ENCODE measurements around the gene MARK4.

MARK4 gene

GRCh38 chr19:45303269-45304060, 52.4 kb downstream of the MARK4 start:
- no peak for DNase-seq (ENCODE audit: low read depth)
- TF ChIP-seq, protein P1, sequence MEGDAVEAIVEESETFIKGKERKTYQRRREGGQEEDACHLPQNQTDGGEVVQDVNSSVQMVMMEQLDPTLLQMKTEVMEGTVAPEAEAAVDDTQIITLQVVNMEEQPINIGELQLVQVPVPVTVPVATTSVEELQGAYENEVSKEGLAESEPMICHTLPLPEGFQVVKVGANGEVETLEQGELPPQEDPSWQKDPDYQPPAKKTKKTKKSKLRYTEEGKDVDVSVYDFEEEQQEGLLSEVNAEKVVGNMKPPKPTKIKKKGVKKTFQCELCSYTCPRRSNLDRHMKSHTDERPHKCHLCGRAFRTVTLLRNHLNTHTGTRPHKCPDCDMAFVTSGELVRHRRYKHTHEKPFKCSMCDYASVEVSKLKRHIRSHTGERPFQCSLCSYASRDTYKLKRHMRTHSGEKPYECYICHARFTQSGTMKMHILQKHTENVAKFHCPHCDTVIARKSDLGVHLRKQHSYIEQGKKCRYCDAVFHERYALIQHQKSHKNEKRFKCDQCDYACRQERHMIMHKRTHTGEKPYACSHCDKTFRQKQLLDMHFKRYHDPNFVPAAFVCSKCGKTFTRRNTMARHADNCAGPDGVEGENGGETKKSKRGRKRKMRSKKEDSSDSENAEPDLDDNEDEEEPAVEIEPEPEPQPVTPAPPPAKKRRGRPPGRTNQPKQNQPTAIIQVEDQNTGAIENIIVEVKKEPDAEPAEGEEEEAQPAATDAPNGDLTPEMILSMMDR (IDR thresholded peaks at IDR 0.05; ENCODE audit: low read length, missing control alignments), result no peak
- no peak overlapping the region for H3K4me3 ChIP-seq (replicated peaks; ENCODE audit: low read depth, low read length)

DNA sequence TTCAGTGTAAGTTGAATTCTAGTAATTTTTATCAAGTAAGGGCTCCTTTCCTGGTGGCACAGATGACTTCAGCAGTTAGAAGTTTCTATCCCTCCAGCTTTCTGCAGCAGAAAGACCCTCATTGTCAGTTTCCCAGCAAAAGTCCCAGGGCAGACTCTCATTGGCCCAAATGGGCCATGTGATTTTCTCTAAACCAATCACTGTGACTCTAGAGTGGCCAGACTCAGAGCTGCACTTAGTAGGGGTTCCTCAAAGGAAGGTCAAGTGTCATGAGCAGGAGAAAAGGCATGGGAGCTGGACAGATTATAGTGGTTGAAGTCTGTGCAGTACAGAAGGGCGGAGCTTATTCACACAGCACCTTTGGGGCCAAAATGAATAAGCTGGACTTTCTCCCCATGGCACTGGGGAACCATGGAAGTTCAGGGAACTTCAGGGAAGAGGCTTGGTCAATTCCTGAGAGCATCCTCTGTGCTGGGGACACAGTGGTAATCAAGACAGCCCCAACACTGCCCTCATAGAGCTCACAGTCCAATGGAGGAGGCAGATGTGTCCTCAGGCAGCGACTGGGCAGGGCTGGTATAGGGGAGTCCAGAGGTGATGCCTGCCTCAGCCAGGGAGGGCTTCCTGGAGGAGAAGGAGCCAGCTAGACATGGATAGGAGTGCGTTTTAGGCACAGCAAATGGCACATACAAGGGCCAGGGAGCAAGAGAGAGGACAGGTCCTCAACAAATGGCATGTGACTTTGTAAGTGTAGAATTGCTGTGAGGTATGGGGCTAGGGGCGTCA, 53.3 kb downstream of the MARK4 start:
- DNase-seq (ENCODE audit: low read depth), result no peak
- H3K4me3 ChIP-seq (replicated peaks; ENCODE audit: low read depth, low read length), result no peak overlapping the region
- TF ChIP-seq, protein P1 (IDR thresholded peaks at IDR 0.05; ENCODE audit: low read length, missing control alignments), result no peak

DNA sequence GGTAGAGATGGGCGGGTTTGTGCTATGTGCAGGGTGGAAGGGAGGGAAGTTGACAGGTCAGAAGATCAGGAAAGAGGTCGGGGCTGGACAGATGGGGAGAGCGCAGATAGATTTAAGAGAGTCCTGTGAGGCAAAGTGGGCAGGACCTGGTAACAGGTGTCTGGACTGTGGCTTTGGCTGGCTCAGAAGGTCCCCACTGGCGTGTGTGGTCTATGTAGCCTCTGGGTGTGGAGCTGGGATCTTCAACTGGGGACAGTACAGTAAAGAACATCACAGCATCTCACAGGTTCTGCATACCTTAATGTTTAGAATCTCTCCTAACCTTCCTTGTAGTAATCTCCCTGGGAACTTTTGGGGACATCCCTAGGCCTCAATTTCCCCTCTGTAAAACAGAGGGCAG, 53.9 kb downstream of the MARK4 start:
- no peak for DNase-seq (ENCODE audit: low read depth)
- no peak overlapping the region for H3K4me3 ChIP-seq (replicated peaks; ENCODE audit: low read depth, low read length)
- TF ChIP-seq, protein P1 (IDR thresholded peaks at IDR 0.05; ENCODE audit: low read length, missing control alignments), result no peak

DNA sequence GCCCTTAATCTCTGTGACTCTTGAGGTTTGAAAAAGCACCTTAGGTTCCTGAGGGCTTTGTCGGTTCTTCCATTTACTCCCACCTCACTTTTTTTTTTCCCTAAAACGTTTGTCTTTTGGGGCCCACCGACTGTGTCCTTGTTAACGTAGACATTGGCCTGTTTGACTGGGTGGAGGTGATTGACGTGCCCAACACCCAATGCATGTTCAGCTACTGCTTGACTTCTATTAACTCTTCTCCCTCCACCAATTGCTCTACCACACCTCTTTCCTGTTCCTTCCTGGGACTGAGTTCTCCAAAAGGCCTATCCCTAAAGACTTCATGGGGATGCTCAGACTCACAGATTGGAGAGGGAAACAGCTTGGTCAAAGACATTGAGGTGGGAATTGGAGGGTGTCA, 54.4 kb downstream of the MARK4 start:
- peak; percentile 52 for DNase-seq (ENCODE audit: low read depth)
- TF ChIP-seq, protein P1 (IDR thresholded peaks at IDR 0.05; ENCODE audit: low read length, missing control alignments), result no peak
- H3K4me3 ChIP-seq (replicated peaks; ENCODE audit: low read depth, low read length), result no peak overlapping the region

DNA sequence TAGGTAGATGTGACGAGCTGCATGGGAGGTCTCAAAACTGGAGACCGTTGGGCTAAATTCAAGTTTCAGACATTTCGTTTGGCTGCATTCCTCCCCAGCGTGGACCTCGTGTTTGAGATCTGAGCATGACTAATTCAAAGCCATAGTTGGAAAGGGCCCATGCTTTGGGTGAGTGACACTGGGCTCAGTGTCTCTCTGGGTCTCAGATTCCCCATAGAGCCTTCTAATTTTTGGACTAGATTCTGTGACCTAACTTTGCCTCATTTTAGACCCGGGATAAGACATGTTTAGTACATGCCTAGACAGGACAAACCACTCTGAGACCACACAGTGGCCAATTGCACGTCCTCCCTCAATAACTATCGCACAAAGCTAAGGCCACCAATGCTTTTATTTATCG, 55.0 kb downstream of the MARK4 start:
- DNase-seq (ENCODE audit: low read depth), result no peak
- no peak overlapping the region for H3K4me3 ChIP-seq (replicated peaks; ENCODE audit: low read depth, low read length)
- TF ChIP-seq, protein P1 (IDR thresholded peaks at IDR 0.05; ENCODE audit: low read length, missing control alignments), result no peak

- DNase-seq (ENCODE audit: low read depth), result no peak
- TF ChIP-seq, protein P1 (IDR thresholded peaks at IDR 0.05; ENCODE audit: low read length, missing control alignments), result no peak
- no peak overlapping the region for H3K4me3 ChIP-seq (replicated peaks; ENCODE audit: low read depth, low read length)
These were observed 55.5 kb downstream of the MARK4 start for GRCh38 chr19:45306518-45307027.
